ENCODE data around the gene ZNF382. TPM values are rescaled to one million over a fixed set of nuclear protein-coding genes. Genes with fewer than 3 reads are reported as not detected.

The ZNF382 gene
- total and polyA plus RNA-seq, 2 donors (not counting 3 experiments of a cell fraction or from before 2014, with no cell fraction given): 1.4 to 4.3 TPM

- DNase-seq (ENCODE audit: low read depth, low spot score) (peak; percentile 55), FAIRE-seq (no peak)
- H3K79me2 ChIP-seq (ENCODE audit: control insufficient read depth, insufficient read depth, low read length): no peaks in the 10 kb centered on the region
- intact Hi-C loops (cut with micrococcal nuclease) (loop anchor here (2.0 kb wide), 2 partner anchors 32 to 62 kb away; partner anchors contain the start of genes ZNF461 and ZNF529), dilution Hi-C loops (cut with MboI; ENCODE audit: extremely low pct_ligation_motif_present, low sequenced_read_pairs) (no loop called here)
- no peak overlapping the region for H3K27ac ChIP-seq (ENCODE audit: insufficient read depth, low read depth, low read length)
- no TSS peak for BruUV-seq (replicated peaks)
- H3K9ac ChIP-seq (replicated peaks; ENCODE audit: extremely low read depth, insufficient read depth, low read length): peak overlapping the region; percentile 50
- no peaks in the 10 kb centered on the region for H4K20me1 ChIP-seq (replicated peaks; ENCODE audit: control insufficient read depth, extremely low read depth, insufficient read depth, low read length)
- CTCF ChIA-PET: no interaction called here
- H3K4me3 ChIP-seq (replicated peaks in 1 of 3; ENCODE audit: insufficient read depth in 1 of 3, low read depth in 1 of 3, low read length in 3 of 3): peak overlapping the region; percentile 56 to 82 (median 61)
- POLR2A ChIA-PET: no interaction called here
- H3K4me1 ChIP-seq (ENCODE audit: control insufficient read depth, extremely low read depth, insufficient read depth, low read length): no peaks in the 10 kb centered on the region
- no peaks in the 10 kb centered on the region for H3K27me3 ChIP-seq (ENCODE audit: control insufficient read depth in 2 of 2, insufficient read depth in 2 of 2, low read length in 2 of 2)
- H3K4me2 ChIP-seq (ENCODE audit: insufficient read depth, low read length): peak overlapping the region; percentile 72
- no peaks in the 10 kb centered on the region for H3K9me1 ChIP-seq (replicated peaks; ENCODE audit: control insufficient read depth, extremely low read depth, insufficient read depth, low read length)
- H3K9me3 ChIP-seq (replicated peaks; ENCODE audit: control insufficient read depth, insufficient read depth, low read length): no peaks in the 10 kb centered on the region
- no peaks in the 10 kb centered on the region for H3K36me3 ChIP-seq (ENCODE audit: control insufficient read depth in 2 of 2, extremely low read depth in 1 of 2, insufficient read depth in 2 of 2, low read length in 2 of 2)
- TF ChIP-seq MYC (IDR thresholded peaks at IDR 0.05; ENCODE audit: low read depth, low read length) (no peak), MAX (IDR thresholded peaks at IDR 0.05; ENCODE audit: insufficient read depth, insufficient read length) (no peak), GATA2 (IDR thresholded peaks at IDR 0.05; ENCODE audit: insufficient read depth, insufficient read length, low read depth, low read length) (no peak), POLR2A (IDR thresholded peaks at IDR 0.05; ENCODE audit: low read depth, low read length) (no peak), JUN (IDR thresholded peaks at IDR 0.05; ENCODE audit: borderline replicate concordance, insufficient read depth, insufficient read length, low read depth) (no peak), POLR2AphosphoS5 (IDR thresholded peaks at IDR 0.05; ENCODE audit: insufficient read depth, low read depth, low read length) (no peak), FOS (IDR thresholded peaks at IDR 0.05; ENCODE audit: borderline replicate concordance, insufficient read depth, low read length) (no peak), EZH2 (IDR thresholded peaks at IDR 0.05; ENCODE audit: borderline replicate concordance, low read depth, low read length, severe bottlenecking) (no peak), CTCF (IDR thresholded peaks at IDR 0.05; ENCODE audit: extremely low read depth in 1 of 2, insufficient read depth in 1 of 2, low read depth in 1 of 2, low read length in 2 of 2) (no peak)
- H2AFZ ChIP-seq (ENCODE audit: low read depth, low read length): peak overlapping the region; percentile 95
Observed at GRCh38 chr19:36604656-36605100, 435 bp upstream of the ZNF382 start.
